Measurements from ENCODE around the gene STYXL1.

The STYXL1 gene

DNA sequence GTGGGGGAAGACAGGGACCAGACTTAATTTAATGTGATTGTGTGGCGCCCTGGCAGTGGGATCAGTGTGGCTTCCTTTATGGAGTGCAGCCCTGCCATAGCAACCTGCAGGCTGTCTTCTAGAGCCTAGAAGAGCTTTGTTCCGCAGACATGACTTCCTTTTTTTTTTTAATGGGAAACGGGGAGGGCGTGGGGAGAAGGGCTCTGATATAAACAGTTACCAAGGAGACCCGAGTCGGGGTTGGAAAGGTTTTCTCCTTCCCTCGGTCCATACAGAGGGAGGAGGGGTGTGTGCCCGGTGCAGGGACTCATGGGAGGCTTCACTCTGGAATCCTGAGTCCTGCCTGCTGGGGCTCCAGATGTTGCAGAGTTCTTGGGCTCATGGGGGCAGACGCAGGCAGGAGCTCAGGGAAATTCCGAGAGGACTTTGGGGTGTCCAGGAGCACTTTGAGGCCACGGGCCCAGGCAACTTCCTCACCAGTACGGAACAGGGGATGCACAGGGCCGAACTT lies 80.3 kb downstream of the STYXL1 start:
- TF ChIP-seq, protein P1, sequence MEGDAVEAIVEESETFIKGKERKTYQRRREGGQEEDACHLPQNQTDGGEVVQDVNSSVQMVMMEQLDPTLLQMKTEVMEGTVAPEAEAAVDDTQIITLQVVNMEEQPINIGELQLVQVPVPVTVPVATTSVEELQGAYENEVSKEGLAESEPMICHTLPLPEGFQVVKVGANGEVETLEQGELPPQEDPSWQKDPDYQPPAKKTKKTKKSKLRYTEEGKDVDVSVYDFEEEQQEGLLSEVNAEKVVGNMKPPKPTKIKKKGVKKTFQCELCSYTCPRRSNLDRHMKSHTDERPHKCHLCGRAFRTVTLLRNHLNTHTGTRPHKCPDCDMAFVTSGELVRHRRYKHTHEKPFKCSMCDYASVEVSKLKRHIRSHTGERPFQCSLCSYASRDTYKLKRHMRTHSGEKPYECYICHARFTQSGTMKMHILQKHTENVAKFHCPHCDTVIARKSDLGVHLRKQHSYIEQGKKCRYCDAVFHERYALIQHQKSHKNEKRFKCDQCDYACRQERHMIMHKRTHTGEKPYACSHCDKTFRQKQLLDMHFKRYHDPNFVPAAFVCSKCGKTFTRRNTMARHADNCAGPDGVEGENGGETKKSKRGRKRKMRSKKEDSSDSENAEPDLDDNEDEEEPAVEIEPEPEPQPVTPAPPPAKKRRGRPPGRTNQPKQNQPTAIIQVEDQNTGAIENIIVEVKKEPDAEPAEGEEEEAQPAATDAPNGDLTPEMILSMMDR (IDR thresholded peaks at IDR 0.05; ENCODE audit: insufficient read depth, low read depth, low read length, missing control alignments): no peak
- DNase-seq (ENCODE audit: low read depth): no peak
- H3K4me3 ChIP-seq (ENCODE audit: low read depth, low read length): no peak overlapping the region

DNA sequence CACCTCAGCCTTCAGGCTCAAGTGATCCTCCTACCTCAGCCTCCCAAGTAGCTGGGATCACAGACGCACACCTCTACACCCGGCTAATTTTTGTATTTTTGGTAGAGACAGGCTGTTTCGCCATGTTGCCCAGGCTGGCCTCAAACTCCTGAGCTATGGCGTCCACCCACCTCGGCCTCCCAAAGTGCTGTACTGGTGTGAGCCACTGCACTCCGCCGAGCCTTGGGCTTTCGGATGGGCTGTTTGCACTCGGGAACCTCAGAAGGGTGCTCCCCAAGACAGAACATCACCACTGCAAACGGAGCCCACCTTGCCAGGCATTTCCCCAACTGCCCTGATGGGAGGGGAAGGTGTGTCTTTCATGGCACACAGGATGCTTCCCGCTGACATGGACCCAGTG lies 80.7 kb downstream of the STYXL1 start:
- TF ChIP-seq, protein P1 (IDR thresholded peaks at IDR 0.05; ENCODE audit: insufficient read depth, low read depth, low read length, missing control alignments): no peak
- DNase-seq (ENCODE audit: low read depth): no peak
- no peak overlapping the region for H3K4me3 ChIP-seq (ENCODE audit: low read depth, low read length)

DNA sequence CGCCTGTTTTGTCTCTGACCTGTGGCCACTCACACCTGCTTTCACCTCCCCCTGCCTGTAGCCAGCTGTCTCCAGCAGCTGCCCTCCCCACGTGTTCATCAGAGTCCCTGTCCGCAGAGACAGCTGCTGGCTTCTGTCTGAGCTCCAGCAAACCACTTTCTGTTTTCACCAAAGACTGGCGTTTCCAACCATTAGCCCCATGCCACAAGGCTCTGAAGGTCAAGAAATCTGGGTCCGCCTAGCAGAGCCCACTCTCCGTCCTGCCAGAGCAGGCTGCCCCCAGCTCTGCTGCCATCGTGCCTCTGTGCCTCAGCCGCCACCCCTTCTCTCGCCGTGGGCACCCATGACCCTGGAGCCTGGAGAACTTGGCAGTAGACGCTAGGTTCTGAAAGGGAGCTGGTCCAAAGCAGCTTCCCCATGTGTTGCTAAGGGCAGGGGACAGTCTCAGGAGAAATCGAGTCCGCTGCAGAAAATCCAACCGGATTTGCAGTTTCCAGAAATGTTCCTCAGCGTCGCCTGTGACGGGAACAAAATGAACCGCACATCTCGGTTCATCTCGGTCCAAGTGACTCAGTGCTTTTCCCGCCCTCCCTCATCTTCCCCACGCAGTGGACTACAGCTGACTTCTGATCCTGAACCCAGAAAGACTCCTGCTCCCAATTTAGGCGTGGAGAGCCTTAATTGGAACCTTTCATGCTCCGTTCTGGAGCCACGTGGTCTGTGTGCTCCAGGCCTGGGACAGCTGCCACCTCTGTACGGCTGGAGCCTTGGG lies 81.4 kb downstream of the STYXL1 start:
- TF ChIP-seq, protein P1 (IDR thresholded peaks at IDR 0.05; ENCODE audit: insufficient read depth, low read depth, low read length, missing control alignments): no peak
- no peak for DNase-seq (ENCODE audit: low read depth)
- H3K4me3 ChIP-seq (ENCODE audit: low read depth, low read length): no peak overlapping the region

DNA sequence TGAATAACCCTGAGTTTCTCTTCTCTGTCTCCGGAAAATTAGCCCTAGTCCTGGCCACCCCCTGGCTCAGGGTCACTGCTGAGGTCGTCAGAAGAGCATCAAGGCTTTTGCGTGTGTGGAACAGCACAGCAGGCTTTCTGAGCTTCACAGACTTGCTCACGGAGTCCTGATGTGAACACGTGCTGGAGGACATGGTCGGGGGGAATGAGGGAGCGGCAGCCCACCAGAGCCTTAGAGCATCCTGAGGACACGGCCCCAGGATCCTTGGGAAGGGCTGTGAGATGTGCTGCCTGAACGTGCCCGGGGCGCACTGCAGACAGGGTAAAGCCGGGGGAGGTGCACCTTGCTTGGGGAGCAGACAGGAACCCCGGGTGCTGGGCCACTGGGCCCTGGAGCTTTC lies 82.2 kb downstream of the STYXL1 start:
- no peak for DNase-seq (ENCODE audit: low read depth)
- TF ChIP-seq, protein P1 (IDR thresholded peaks at IDR 0.05; ENCODE audit: insufficient read depth, low read depth, low read length, missing control alignments): no peak
- no peak overlapping the region for H3K4me3 ChIP-seq (ENCODE audit: low read depth, low read length)

DNA sequence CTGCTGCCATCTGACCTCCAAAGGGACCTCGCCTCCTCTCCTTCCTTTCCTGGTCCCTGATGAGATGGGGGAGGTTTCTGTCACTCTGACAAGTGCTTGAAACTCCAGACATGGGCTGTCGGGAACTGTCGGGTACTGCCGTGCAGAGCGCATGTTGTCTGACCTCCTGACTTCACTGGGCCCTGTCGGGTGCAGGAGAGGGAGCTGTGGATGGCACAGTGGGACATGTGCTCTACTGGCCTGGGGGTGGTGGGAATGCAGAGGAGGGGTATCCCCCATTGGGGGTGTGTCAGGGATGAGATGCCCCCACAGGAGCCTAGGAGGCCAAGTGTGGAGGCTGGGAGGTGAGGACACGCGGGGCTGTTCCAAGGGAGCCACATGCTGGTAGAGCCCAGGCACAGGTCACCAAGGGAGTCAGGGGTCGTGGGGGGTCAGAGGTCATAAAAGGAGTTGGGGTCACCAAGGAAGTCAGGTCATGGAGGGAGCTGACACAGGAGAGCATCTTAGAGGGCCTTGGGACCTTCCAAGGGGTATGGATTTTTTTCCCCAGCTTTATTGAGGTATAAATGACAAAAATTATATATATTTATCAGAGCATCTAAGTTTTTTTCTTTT lies 84.3 kb downstream of the STYXL1 start:
- no peak for DNase-seq (ENCODE audit: low read depth)
- TF ChIP-seq, protein P1 (IDR thresholded peaks at IDR 0.05; ENCODE audit: insufficient read depth, low read depth, low read length, missing control alignments): no peak

DNA sequence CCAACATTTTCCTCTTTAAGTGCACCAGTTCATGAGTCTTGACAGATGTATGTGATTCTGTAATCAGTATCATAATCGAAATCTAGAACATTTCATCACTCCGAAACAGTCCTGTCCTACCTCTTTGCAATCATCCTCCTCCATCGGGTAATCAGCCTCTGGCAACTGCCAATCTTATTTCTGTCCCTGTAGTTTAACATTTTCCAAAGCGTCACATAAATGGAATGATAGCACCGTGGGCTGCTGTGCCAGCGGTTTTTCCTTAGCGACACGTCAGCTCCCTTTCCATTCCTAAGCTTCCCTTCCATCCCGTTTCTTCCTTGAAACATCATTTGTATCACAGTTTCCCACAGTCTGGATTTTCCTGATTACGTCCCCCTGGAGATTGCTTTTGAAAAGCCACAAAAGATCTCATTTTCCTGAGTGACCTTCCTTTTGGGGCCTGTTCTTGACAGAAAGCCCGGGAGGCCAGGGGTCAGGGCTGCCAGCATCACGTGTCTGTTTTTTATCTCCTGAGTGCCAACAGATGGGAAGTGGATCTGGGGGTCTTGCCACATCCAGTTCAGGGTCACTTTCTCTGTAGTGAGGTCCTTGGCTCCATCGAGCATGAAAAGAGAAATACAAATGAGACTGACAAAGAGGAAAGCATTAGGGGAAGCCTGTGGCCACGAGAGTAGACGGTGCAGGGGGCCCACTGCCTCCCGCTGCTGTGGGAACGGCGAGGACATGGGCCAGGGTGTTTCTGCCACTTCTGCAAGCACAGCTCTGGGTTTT lies 85.0 kb downstream of the STYXL1 start:
- TF ChIP-seq, protein P1 (IDR thresholded peaks at IDR 0.05; ENCODE audit: insufficient read depth, low read depth, low read length, missing control alignments): no peak
- no peak overlapping the region for H3K4me3 ChIP-seq (ENCODE audit: low read depth, low read length)
- no peak for DNase-seq (ENCODE audit: low read depth)

More for the DNA sequence above, 84.3 kb downstream of the STYXL1 start:
- H3K4me3 ChIP-seq (ENCODE audit: low read depth, low read length): no peak overlapping the region
